ENCODE data around the gene NDUFB6.
"Not testable (repeated sequence)": the region's sequence is repeated elsewhere in the genome, so short reads cannot be mapped to it uniquely, and the experiment has no call there.

Gene NDUFB6

DNA sequence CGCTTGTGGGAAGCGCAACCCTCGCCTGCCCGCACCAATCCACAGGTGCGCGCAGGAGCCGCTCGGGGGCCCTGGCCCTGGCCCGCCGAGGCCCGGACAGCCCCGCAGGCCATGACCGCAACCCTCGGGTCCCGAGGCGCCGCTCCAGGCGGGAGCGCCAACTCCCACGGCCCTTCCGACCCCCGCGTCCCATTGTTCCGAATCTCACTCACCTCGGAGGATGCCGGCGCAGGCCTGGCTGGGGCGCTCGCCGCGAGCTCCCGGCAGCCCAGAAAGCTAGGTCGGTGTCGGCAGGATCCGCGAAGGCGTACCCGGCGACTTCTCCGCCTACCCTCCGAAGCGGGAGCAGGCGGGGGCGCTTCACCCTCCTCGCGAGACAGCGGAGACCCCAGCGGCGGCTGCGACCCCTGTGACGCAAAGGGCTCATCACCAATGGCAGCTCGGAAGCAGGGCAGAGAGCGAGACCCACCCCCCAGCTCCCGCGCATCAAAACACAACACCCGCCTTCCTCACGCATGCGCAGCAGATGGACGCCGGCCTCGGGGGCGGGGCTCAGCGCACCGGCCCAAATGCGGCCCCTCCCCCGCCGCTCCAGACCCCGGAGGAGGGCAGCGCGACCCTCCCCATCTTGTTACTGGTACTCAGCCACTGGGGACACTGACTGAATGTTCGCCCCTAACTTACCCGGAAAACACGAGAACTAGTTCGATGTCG lies 22.2 kb downstream of the NDUFB6 start:
- Mint-ChIP-seq H3K27ac (peak overlapping the region; percentile 99 to 100), H3K27me3 (no peaks in the 10 kb centered on the region), H3K4me1 (peaks cover 60% of the 10 kb centered on the region), H3K9me3 (no peaks in the 10 kb centered on the region), H3K4me3 (peak overlapping the region; percentile 91 to 100)
- DNase-seq (peak; percentile 92), ATAC-seq (peak; percentile 84)

- peak overlapping the region in 1 of 2 donors; percentile 26 for H3K27ac Mint-ChIP-seq
- peaks cover 55% of the 10 kb centered on the region for H3K4me1 Mint-ChIP-seq
- H3K4me3 Mint-ChIP-seq, result peak overlapping the region; percentile 91 to 100
- no peak for ATAC-seq
- DNase-seq, result peak in 1 of 2 donors; percentile 4
- no peaks in the 10 kb centered on the region for H3K27me3 Mint-ChIP-seq
- no peaks in the 10 kb centered on the region for H3K9me3 Mint-ChIP-seq
Observed at GRCh38 chr9:32550150-32550561, 22.8 kb downstream of the NDUFB6 start.

- not testable (repeated sequence) for H3K27me3 Mint-ChIP-seq, DNase-seq, ATAC-seq, H3K4me3 Mint-ChIP-seq, H3K9me3 Mint-ChIP-seq
- Mint-ChIP-seq H3K27ac (peak overlapping the region in 1 of 2 donors; percentile 19), H3K4me1 (peaks cover 39% of the 10 kb centered on the region)
Observed at GRCh38 chr9:32548213-32548612, 24.7 kb downstream of the NDUFB6 start.

- H3K27me3 Mint-ChIP-seq, result no peaks in the 10 kb centered on the region
- DNase-seq, result no peak
- H3K27ac Mint-ChIP-seq, result no peak overlapping the region
- H3K4me3 Mint-ChIP-seq, result no peak overlapping the region
- peaks cover 36% of the 10 kb centered on the region for H3K4me1 Mint-ChIP-seq
- no peaks in the 10 kb centered on the region for H3K9me3 Mint-ChIP-seq
- no peak for ATAC-seq
Observed at GRCh38 chr9:32545884-32546283, 27.1 kb downstream of the NDUFB6 start.

- ATAC-seq (no peak), DNase-seq (no peak)
- H3K27me3 Mint-ChIP-seq, result no peaks in the 10 kb centered on the region
- H3K4me1 Mint-ChIP-seq, result peaks cover 9% of the 10 kb centered on the region
- peak overlapping the region in 1 of 2 donors; percentile 69 for H3K27ac Mint-ChIP-seq
- H3K9me3 Mint-ChIP-seq, result no peaks in the 10 kb centered on the region
- H3K4me3 Mint-ChIP-seq, result no peak overlapping the region
Observed at GRCh38 chr9:32543047-32543446, 29.9 kb downstream of the NDUFB6 start.

DNA sequence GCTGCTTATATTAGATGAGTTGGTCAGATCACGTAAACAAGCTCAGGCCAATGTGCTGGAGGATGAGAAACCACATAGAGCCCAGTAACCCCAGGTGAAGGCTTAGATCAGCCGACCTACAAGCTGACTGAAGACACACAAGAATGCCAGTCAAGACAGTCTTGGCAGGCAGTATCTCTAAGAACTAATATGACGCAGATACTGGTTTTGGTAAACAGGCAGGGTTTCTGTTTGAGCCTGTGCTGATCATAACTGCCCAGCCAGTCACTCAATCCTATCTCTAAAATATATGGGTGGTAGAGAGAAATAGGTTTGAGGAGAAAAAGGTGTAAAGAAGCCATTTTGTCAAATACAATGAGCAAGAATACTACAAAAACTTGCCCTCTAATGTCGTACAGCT lies 39.1 kb downstream of the NDUFB6 start:
- H3K9me3 Mint-ChIP-seq, result no peaks in the 10 kb centered on the region
- H3K27me3 Mint-ChIP-seq, result no peaks in the 10 kb centered on the region
- no peaks in the 10 kb centered on the region for H3K4me1 Mint-ChIP-seq
- no peak for DNase-seq
- H3K4me3 Mint-ChIP-seq, result no peak overlapping the region
- ATAC-seq, result no peak
- no peak overlapping the region for H3K27ac Mint-ChIP-seq

DNA sequence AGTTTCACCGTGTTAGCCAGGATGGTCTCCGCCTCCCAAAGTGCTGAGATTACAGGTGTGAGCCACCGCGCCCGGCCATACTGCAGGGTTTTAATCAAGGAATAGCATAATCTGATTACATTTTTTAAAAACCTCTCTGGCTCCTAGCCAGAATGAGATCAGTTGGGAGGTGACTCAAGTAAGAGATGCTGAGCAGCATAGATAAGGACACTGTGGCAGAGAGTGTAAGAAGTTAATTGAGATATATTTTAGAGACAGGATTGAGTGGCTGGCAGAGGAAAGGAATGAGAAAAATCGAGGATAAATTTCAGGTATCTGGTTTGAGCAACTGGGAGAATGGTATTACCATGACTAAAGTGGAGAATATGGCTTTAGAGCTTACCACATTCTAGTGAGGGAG lies 39.6 kb downstream of the NDUFB6 start:
- no peak for ATAC-seq
- Mint-ChIP-seq H3K27me3 (no peaks in the 10 kb centered on the region), H3K9me3 (no peaks in the 10 kb centered on the region), H3K4me3 (no peak overlapping the region), H3K4me1 (no peaks in the 10 kb centered on the region), H3K27ac (no peak overlapping the region)
- DNase-seq, result no peak

DNA sequence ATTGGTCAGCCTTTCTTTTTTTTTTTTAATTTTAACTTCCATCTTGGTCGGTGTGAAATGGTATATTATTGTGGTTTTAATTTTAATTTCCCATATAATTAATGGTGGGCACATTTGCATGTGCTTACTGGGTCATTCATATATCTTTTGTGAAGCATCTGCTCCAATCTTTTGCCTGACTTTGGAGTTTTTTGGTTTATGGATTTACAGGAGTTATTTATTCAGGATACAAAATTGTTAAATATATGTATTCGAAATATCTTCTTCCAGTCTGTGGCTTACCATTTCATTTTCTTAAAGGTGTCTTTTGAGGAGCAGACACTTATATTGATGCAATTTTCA lies 46.3 kb downstream of the NDUFB6 start:
- Mint-ChIP-seq H3K27me3 (no peaks in the 10 kb centered on the region), H3K27ac (peak overlapping the region; percentile 93 to 95), H3K9me3 (peaks cover 10 to 13% of the 10 kb centered on the region in 2 donors), H3K4me3 (peak overlapping the region; percentile 88 to 97), H3K4me1 (peaks cover 30% of the 10 kb centered on the region)
- DNase-seq, result no peak
- no peak for ATAC-seq

DNA sequence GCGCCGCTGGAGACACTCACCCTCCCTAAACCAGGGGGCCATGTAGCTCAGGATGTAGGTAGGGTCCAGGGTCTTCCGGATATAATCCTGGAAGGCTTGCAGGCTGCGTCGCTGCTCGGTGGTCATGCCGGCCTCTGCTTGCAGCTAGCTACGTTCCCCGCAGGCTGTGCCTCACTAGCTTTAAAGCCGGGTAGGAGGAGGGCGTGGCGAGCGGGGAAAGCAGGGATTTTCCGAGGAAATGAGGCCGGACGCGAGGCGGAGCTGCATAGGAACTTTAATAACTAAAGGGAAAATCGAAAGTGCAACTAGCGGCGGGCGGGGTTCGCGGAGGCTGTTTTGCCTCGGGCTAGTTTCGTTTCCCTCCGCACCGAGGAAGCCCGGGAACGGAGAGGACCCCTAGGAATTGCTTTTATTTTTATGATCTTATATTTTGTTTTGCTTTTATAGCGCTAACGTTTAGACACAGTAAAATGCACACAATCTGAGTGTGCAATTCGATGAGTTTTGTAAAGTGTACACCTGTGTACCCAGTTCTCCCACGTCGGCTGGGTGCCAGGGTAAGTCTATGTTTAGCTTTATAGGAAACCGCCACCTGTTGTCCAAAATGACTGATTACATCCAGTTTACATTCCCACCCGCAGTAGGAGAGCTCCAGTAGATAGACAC lies 46.8 kb downstream of the NDUFB6 start, which contains the start of gene RIGI:
TSS of gene RIGI (minus strand) at position 156 of the 666 bp plus-strand sequence. CDS start at position 126, 30 bp downstream.
- Mint-ChIP-seq H3K27ac (peak within 1 kb of the TSS; percentile 93 to 95), H3K9me3 (peaks cover 10 to 13% of the 10 kb centered on the region in 2 donors), H3K4me1 (peaks cover 30% of the 10 kb centered on the region), H3K4me3 (peak within 1 kb of the TSS; percentile 88 to 97), H3K27me3 (no peaks in the 10 kb centered on the region)
- ATAC-seq (peak; percentile 79), DNase-seq (peak; percentile 60 to 74)

- Mint-ChIP-seq H3K9me3 (peaks cover 10 to 13% of the 10 kb centered on the region in 2 donors), H3K27me3 (no peaks in the 10 kb centered on the region), H3K27ac (peak overlapping the region; percentile 93 to 95), H3K4me1 (peaks cover 30% of the 10 kb centered on the region), H3K4me3 (peak overlapping the region; percentile 88 to 97)
- no peak for ATAC-seq
- DNase-seq, result no peak
Observed at GRCh38 chr9:32525709-32526030, 47.3 kb downstream of the NDUFB6 start.

- DNase-seq (peak; percentile 12 to 16), ATAC-seq (peak; percentile 53)
- H3K4me1 Mint-ChIP-seq, result peaks cover 30% of the 10 kb centered on the region
Observed at GRCh38 chr9:32524892-32525708, 47.9 kb downstream of the NDUFB6 start.

GRCh38 chr9:32524558-32524891 lies 48.4 kb downstream of the NDUFB6 start:
- Mint-ChIP-seq H3K9me3 (peaks cover 10 to 13% of the 10 kb centered on the region in 2 donors), H3K4me3 (peak overlapping the region; percentile 38 to 97), H3K27ac (peak overlapping the region in 1 of 2 donors; percentile 54), H3K4me1 (peaks cover 30% of the 10 kb centered on the region)
- not testable (repeated sequence) for DNase-seq, H3K27me3 Mint-ChIP-seq, ATAC-seq

More at GRCh38 chr9:32524892-32525708, 47.9 kb downstream of the NDUFB6 start:
- H3K27ac Mint-ChIP-seq, result peak overlapping the region; percentile 93 to 95
- peaks cover 10 to 13% of the 10 kb centered on the region in 2 donors for H3K9me3 Mint-ChIP-seq
- peak overlapping the region; percentile 88 to 97 for H3K4me3 Mint-ChIP-seq
- no peaks in the 10 kb centered on the region for H3K27me3 Mint-ChIP-seq

- Mint-ChIP-seq H3K27me3 (no peaks in the 10 kb centered on the region), H3K27ac (no peak overlapping the region), H3K9me3 (peaks cover 10 to 13% of the 10 kb centered on the region in 2 donors), H3K4me1 (peaks cover 30% of the 10 kb centered on the region), H3K4me3 (no peak overlapping the region)
- no peak for ATAC-seq
- DNase-seq, result no peak
Observed at GRCh38 chr9:32523910-32524309, 49.0 kb downstream of the NDUFB6 start.

GRCh38 chr9:32518276-32518675 lies 54.7 kb downstream of the NDUFB6 start:
- peaks cover 10% of the 10 kb centered on the region for H3K4me1 Mint-ChIP-seq
- H3K27ac Mint-ChIP-seq, result no peak overlapping the region
- H3K27me3 Mint-ChIP-seq, result no peaks in the 10 kb centered on the region
- ATAC-seq (no peak), DNase-seq (no peak)
- peaks cover 4 to 18% of the 10 kb centered on the region in 2 donors for H3K9me3 Mint-ChIP-seq
- no peak overlapping the region for H3K4me3 Mint-ChIP-seq

GRCh38 chr9:32516241-32516640 lies 56.7 kb downstream of the NDUFB6 start:
- Mint-ChIP-seq H3K4me1 (peaks cover 19% of the 10 kb centered on the region), H3K27ac (no peak overlapping the region), H3K27me3 (no peaks in the 10 kb centered on the region), H3K4me3 (no peak overlapping the region), H3K9me3 (peaks cover 0 to 12% of the 10 kb centered on the region in 2 donors)
- ATAC-seq (no peak), DNase-seq (no peak)

DNA sequence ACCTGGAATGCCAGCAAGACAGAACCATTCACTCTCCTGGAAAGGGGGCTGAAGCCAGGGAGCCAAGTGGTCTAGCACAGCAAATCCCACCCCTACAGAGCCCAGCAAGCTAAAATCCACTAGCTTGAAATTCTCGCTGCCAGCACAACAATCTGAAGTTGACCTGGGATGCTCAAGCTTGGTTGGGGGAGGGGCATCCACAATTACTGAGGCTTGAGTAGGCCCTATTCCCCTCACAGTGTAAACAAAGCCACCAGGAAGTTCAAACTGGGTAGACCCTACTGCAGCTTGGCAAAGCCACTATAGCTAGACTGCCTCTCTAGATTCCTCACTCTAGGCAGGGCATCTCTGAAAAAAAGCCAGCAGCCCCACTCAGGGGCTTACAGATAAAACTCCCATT lies 64.2 kb downstream of the NDUFB6 start:
- no peak for DNase-seq
- H3K27me3 Mint-ChIP-seq, result no peaks in the 10 kb centered on the region
- ATAC-seq, result no peak
- peaks cover 35% of the 10 kb centered on the region for H3K4me1 Mint-ChIP-seq
- no peak overlapping the region for H3K4me3 Mint-ChIP-seq
- H3K27ac Mint-ChIP-seq, result no peak overlapping the region
- H3K9me3 Mint-ChIP-seq, result peaks cover 0 to 7% of the 10 kb centered on the region in 2 donors
